Ascending aorta (tissue), 2 donors: ENCODE measurements around the gene ADGRB2. TPM values are rescaled to one million over a fixed set of nuclear protein-coding genes. Genes with fewer than 3 reads are reported as not detected.

Source experiments
- DNase-seq, 2 donors: peaks; one replicate each; pipeline ENCODE4 v3.0.0-alpha.2; 2019; ENCODE audit warnings: low spot score in 2 of 2
- H3K27ac ChIP-seq, 2 donors: fragments of 200-600 bp; sonication (generic); one replicate each; pipeline ENCODE4 v1.5.1; 2016 to 2017; ENCODE audit warnings: mild to moderate bottlenecking in 1 of 2
- H3K27me3 ChIP-seq: fragments of 200-600 bp; sonication (generic); one replicate; pipeline ENCODE4 v1.5.1; 2017
- H3K36me3 ChIP-seq, 2 donors: fragments of 200-600 bp; sonication (generic); one replicate each; pipeline ENCODE4 v1.5.1; 2016
- H3K4me1 ChIP-seq, 2 donors: fragments of 200-600 bp; sonication (generic); one replicate each; pipeline ENCODE4 v1.5.1; 2016 to 2017; ENCODE audit warnings: mild to moderate bottlenecking in 1 of 2
- H3K4me3 ChIP-seq, 2 donors: fragments of 200-600 bp; sonication (generic); one replicate each; pipeline ENCODE4 v1.5.1; 2016 to 2017; ENCODE audit warnings: mild to moderate bottlenecking in 1 of 2
- H3K9me3 ChIP-seq, 2 donors: fragments of 200-600 bp; sonication (generic); one replicate each; pipeline ENCODE4 v1.5.1; 2016
- CTCF ChIP-seq, 3 experiments: fragments of 200-600 bp in 2 of 3; fragments of 450-650 bp in 1 of 3; sonication (generic) in 2 of 3; IDR thresholded peaks; one replicate each; pipeline ENCODE4 v1.5.1; 2016 to 2019; ENCODE audit warnings: antibody characterized with exemption in 3 of 3, mild to moderate bottlenecking in 1 of 3, moderate library complexity in 1 of 3
- intact Hi-C: fragments of 100-400 bp; cut with DNase I; formaldehyde crosslinking; loops from one replicate; pipeline ENCODE4 v1.15.1; 2023
- total RNA-seq: library from RNA; depleted of rRNA; stranded (reverse); fragments of >200 nt; gene quantifications from one replicate; pipeline ENCODE4 v1.1.0, GENCODE V29; 2016

ADGRB2 gene
- total RNA-seq, 1 donor from 2014 or later = 1.9 TPM

- Histone ChIP-seq H3K27me3 (no peaks in the 10 kb centered on the region), H3K9me3 (no peaks in the 10 kb centered on the region), H3K4me1 (peaks cover 0 to 6% of the 10 kb centered on the region in 2 donors), H3K4me3 (no peak overlapping the region), H3K27ac (no peak overlapping the region), H3K36me3 (no peaks in the 10 kb centered on the region)
- intact Hi-C loops = no loop called here
- no peak for TF ChIP-seq CTCF (IDR thresholded peaks at IDR 0.05)
- DNase-seq = no peak
Observed at GRCh38 chr1:31779687-31780086, 15.5 kb upstream of the ADGRB2 start.

- Histone ChIP-seq H3K27ac (no peak overlapping the region), H3K27me3 (peaks cover 4% of the 10 kb centered on the region), H3K4me3 (no peak overlapping the region), H3K4me1 (peaks cover 0 to 6% of the 10 kb centered on the region in 2 donors), H3K36me3 (no peaks in the 10 kb centered on the region), H3K9me3 (no peaks in the 10 kb centered on the region)
- intact Hi-C loops = no loop called here
- TF ChIP-seq CTCF (IDR thresholded peaks at IDR 0.05) = no peak
- no peak for DNase-seq
Observed at GRCh38 chr1:31778763-31779488, 14.8 kb upstream of the ADGRB2 start.

- intact Hi-C loops = no loop called here
- no peak for DNase-seq
- peaks cover 15% of the 10 kb centered on the region for H3K27me3 ChIP-seq
Observed at GRCh38 chr1:31776516-31776915, 12.4 kb upstream of the ADGRB2 start.

GRCh38 chr1:31776032-31776431, 11.9 kb upstream of the ADGRB2 start:
- Histone ChIP-seq H3K4me3 (no peak overlapping the region), H3K27me3 (peaks cover 15% of the 10 kb centered on the region), H3K4me1 (peaks cover 7 to 12% of the 10 kb centered on the region in 2 donors), H3K27ac (no peak overlapping the region), H3K9me3 (no peaks in the 10 kb centered on the region), H3K36me3 (no peaks in the 10 kb centered on the region)
- DNase-seq = no peak
- intact Hi-C loops = no loop called here
- TF ChIP-seq CTCF (IDR thresholded peaks at IDR 0.05) = no peak

More at GRCh38 chr1:31776516-31776915, 12.4 kb upstream of the ADGRB2 start:
- peaks cover 7 to 12% of the 10 kb centered on the region in 2 donors for H3K4me1 ChIP-seq
- no peak overlapping the region for H3K4me3 ChIP-seq
- H3K36me3 ChIP-seq = no peaks in the 10 kb centered on the region
- no peak overlapping the region for H3K27ac ChIP-seq
- TF ChIP-seq CTCF (IDR thresholded peaks at IDR 0.05) = no peak
- H3K9me3 ChIP-seq = no peaks in the 10 kb centered on the region

- no peak for TF ChIP-seq CTCF (IDR thresholded peaks at IDR 0.05)
Observed at GRCh38 chr1:31775210-31775999, 11.3 kb upstream of the ADGRB2 start.

More at GRCh38 chr1:31775210-31775999, 11.3 kb upstream of the ADGRB2 start:
- Histone ChIP-seq H3K36me3 (no peaks in the 10 kb centered on the region), H3K4me3 (no peak overlapping the region), H3K27ac (no peak overlapping the region), H3K27me3 (peaks cover 15% of the 10 kb centered on the region), H3K9me3 (no peaks in the 10 kb centered on the region), H3K4me1 (peaks cover 7 to 12% of the 10 kb centered on the region in 2 donors)
- no peak for DNase-seq
- intact Hi-C loops = no loop called here
